Measurements from ENCODE around the gene KIAA1755.

KIAA1755 gene

DNA sequence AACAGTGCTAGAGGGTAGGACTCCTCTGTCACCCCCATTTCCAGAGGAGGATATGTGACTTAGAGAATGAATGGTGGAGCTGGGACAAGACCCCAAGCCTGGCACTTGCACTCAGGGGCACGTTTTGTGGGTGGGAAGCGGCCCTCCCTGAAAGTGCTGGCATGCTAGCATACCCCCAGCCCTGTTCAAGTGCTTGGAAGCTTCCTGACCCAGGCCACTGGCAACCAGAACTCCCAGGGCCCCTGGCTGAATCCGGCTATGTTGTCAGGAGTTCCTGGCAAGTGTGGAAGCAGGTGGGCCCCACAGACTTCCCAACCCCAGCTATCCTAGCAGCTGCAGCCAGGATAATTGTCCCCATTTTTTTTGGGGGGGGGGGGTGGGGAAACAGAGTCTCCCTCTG lies 59.9 kb downstream of the KIAA1755 start:
- no peak for DNase-seq

DNA sequence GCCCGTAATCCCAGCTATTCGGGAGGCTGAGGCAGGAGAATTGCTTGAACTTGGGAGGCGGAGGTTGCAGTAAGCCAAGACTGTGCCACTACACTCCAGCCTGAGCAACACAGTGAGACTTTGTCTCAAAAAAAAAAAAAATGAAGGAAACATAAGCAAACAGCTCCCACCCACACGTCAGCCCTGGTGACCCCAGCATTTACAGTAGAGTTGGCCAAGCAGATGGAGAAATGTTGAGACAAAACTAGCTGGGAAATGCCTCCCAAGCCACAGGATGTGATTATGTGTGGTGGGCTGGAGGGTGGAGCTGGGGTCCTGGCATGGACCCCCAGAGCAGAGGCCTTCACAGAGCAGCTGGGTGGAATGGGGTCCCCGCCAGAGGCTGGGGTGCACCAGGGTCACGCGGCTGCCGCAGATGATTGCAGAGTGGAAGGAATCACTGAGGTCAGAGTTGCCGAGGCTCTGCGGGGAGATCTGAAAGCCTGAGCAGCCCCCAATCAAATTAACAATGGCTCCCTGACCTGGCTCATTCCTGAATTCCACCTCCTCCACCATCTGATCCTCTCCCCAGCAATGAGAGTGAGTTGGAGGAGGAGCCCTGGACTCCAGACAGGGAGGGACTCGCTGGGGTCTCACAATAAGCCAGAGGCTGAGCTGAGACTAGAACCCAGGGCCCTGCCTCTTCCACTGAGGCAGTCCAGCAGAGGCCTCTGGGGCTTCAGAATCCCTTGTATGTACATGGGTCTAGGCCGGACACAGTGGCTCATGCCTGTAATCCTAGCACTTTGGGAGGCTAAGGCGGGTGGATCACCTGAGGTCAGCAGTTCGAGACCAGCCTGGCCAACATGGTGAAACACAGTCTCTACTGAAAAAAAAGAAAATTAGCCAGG lies 60.8 kb downstream of the KIAA1755 start:
- DNase-seq, result no peak

DNA sequence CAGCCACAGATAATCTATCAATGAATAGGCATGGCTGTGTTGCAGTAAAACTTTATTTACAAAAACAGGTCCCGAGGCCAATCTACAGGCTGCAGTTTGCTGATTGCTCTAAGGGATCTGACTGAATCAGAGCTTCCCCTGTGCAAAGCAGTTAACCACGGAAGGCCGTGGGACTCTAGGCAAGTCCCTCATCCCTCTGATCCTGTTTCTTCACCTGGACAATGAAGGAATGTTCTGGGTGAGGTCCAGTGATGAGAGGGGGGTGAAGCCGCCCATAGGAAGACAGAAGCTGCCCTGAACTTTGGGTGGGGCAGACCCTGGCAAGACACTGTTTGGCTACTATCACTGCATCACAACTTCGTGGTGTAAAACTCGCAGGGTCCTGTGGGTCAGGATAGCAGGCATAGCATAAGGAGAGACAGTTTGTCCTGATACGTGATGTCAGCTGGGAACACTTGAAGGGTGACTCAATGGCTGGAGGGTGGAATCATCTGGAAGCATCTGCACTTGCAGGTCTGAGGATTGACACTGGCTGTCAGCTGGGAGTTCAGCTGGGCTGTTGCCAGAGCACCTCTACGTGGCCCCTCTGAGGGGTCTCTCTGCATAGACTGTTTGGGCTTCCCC lies 62.2 kb downstream of the KIAA1755 start:
- DNase-seq, result no peak

DNA sequence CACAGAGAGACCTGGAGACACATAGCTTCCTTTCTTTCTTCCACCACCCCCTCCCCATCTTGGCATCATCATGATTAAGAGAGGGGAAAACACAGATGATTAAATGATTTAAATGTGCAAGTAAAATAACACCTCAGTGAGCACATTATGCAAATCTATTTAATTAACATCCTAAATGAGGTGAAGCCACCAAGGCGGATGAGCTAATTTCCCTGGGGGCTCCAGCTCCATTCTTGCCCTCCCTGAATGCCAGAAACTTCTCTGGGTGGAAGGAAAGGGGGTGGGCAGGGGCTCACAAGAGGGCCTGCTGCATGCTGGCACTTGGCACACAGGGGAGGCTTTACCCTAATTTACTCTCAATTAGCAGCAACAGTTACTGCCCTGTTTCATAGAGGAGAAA lies 62.9 kb downstream of the KIAA1755 start:
- no peak for DNase-seq

DNA sequence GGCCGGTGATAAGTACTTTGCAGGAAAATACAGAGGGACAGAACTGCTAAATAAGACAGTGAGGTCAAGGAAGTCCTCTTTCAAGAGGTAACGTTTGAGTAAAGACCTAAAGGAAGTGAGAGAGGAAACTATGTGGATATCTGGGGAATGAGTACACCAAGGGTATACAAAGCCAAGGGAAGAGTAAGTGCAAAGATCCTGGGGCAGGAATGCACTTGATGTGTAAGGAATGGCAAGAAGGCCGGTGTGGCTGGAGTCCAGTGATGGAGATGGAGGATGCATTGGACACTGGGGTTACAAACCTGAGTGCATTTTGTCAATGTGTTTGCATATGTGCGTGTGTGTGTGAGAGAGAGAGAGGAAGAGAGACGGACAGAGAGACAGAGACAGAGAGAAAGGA lies 63.3 kb downstream of the KIAA1755 start:
- DNase-seq, result no peak

DNA sequence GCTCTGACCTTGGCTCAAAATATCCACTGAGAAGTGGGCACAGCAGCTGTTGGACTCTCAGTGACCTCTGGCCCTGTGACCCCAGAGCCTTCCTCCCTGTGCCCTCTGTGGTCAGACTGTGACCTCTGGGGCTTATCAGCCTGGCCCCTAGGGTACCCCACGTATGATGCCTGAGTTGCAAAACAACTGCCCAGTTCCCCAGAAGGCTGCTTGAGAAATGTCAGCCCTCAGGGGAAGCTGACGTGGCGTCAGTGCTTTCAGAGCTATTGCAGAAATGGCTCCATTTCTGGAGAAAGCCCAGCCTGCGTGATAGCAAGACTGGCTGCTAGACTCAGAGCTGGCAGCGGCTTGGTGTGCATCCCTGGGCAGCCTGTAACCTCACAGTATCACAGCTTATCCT lies 63.9 kb downstream of the KIAA1755 start:
- no peak for DNase-seq

DNA sequence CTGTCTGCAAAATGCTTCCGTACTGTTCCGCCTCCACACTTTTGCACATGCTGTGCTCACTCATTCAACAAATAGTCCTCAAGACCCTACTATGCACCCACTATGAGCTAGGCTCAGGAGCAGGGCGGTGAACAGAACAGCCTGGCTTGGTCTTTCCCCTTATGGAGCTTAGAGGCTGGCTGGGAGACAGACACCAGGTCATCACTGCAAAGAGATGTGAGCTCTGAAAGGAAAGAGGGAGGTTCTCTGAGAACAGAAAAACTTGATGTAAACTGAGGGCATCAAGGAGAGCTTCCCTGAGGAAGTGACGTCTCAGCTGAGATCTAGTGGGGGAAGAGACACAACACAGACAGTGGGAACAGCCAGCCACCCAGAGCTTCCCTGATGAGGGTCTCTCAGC lies 64.5 kb downstream of the KIAA1755 start:
- DNase-seq, result no peak

DNA sequence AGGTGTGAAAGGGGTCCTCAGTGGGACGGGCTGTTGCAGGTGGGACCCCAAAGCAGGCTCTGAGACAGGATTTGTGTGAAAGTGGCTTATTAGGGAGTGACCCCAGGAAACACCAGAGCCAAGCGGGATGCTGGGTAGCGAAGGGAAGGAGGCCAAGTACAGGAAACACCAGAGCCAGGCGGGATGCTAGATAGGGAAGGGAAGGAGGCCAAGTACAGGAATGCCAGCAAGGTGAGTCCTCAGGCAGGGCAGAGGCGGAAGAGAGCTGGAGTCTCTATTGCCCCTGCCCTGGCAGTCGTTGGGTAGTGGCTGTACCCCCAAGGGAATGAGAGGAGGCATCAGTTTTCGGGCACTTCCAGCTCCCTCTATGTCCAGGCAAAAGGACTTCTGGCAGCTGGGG lies 65.0 kb downstream of the KIAA1755 start:
- no peak for DNase-seq

DNA sequence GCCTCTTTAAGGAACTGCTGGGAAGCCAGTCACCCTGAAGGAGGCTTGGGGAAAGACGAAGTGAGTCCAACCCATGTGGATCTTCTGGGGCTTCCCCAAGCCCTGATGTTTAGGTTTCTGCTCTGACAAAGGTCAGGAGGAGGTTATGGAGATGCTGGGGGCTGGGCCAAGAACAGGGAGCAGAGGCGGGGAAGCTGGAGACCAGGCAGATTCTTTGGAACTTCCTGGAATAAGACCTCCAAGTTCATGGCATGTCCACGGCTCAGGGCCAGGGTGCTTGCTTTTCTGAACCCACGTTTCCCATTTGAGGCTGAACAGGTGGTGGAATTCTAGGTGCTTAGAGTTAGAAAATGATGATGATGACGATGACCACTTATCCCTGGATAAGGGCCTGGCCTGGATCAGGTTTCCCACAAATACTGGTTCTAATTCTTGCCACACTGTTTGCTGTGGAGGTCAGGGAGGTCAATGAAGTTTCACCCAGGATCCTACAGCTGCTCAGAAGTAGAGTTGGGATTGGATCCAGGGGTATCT lies 65.5 kb downstream of the KIAA1755 start:
- DNase-seq, result no peak

DNA sequence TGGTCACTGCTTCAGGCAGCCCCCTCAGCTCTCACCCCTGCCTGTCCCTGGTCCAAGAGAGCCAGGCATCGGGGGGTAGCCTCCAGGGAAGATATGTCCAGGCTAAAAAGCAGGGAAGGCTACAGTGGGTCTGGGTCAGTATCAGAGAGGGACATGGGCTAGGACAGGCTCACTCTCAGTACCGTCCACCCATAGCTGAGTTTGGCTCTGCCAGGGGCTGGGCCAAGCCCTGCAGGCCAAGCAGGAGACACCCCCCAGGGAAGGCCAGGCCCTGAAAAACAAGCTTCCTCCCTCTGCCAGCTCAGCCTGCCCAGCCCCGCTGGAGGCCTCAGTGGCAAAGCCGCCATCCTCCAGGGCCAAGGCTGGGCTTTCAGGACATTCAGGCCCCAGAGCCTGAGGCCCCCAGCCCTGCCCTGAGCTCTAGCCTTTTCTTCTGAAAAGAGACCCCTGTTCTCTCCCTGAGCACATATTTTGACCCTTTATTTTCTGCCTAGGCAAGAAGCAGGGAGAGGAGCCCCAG lies 66.9 kb downstream of the KIAA1755 start:
- no peak for DNase-seq

DNA sequence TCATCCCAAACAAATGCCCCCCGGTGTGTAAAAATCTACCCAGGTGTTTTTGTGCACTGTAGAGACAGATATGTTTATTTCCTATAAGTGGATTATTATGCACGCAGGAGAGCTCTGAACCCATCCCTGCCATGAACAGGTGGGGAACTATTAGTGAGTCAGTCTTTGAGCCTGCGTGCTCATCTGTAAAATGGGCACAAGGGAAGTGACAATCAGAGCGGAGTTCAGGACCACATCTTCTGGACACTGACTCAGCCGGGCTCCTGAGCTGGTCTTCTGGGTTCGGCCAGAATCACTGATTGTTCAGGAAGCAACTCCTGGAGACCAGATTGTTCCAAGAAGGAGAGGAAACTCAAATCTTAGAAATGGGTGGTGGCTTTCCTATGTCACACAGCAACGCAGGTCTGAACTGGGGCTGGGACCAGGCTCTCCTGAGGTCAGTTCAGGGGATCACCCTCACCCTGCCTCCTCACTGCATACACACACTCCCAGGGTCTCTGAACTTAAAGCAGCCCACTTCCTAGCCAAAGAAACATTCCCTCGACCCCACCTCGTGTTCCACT lies 68.1 kb downstream of the KIAA1755 start:
- DNase-seq, result no peak

DNA sequence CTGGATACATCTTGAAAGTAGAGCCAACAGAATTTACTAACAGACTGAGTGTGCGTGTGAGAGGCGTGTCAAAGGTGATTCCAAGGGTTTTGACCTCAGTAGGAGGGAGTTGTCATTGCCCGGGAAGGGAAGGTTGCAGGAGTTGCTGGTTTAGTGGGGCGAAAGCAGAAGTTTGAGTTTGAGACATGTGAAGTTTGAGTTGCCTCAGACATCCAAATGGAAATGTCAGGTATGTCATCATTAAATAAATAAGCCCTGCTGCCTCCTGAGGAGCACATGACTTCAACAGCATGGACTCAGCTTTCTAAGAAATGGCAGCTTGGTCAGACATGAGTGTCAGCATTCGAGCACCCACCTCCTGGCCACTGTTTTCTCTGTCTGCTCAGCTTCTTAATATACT lies 68.9 kb downstream of the KIAA1755 start:
- no peak for DNase-seq

DNA sequence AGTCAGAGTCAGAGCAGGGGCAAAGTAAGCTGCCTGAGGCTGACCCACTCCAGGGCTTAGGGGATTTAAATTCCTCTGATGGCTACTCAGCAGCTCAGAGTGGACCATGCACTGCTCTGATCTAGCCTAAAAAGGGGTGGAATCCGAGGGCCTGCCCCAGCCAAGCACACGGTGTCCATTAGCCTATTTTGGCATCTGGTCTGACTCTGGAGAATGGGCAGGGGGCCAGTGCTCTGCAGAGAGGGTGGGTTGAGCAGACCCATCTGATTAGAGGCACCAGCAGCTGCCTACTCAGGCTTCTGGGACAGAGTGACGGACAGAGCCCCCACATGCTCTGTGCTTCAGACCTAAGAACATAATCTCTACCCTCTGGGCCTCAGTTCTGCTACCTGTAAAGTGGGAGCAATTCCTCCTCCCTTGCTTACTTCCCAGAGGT lies 69.6 kb downstream of the KIAA1755 start:
- DNase-seq, result no peak

DNA sequence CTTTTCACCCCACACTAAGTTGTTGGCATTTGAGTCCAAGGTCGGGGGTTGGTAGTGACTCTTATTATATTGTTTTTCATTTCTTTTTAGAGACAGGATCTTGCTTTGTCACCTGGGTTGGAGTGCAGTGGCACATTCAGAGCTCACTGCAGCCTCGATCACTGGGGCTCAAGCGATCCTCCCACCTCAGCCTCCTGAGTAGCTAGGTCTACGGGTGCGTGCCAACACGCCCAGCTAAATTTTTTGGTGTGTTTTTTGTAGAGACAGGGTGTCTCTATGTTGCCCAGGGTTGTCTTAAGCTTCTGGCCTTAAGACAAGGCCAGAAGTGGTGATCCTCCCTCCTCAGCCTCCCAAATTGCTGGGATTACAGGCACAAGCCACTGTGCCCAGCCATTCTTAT lies 70.4 kb downstream of the KIAA1755 start:
- DNase-seq, result no peak

DNA sequence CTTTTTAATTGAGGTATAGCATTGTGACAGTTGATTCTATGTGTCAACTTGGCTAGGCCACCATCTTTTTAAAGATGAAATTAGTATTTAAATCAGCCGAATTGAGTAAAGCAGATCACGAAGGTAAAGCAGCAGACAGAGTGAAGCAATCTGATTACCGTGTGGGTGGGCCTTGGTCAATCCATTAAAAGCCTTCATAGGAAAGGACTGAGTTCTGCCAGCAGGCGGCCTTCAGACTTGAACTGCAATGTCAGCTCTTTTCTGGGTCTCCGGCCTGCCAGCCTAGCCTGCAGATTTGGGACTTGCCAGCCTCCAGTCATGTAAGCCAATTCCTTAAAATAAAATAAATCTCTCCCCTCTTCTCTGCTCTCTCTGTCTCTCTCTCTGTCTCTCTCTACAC lies 73.0 kb downstream of the KIAA1755 start:
- no peak for DNase-seq

DNA sequence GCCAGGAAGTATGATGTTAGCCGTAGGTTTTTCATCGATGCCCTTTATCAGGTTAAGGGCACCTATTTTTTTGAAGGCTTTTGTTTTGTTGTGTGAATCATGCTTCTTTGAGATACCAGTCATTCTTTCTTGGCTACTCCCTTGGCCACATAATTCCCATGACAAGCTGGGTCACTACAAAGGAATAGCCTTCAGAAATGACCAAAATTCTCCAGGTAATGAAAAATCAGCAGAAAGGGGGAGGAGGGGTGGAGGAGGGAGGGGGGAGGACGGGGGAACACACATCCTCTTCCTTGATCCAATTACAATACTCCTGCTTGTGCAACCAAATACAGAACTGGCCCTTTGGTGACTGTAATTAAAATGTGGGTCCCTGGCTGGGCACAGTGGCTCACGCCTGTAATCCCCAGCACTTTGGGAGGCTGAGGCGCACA lies 73.7 kb downstream of the KIAA1755 start:
- no peak for DNase-seq

DNA sequence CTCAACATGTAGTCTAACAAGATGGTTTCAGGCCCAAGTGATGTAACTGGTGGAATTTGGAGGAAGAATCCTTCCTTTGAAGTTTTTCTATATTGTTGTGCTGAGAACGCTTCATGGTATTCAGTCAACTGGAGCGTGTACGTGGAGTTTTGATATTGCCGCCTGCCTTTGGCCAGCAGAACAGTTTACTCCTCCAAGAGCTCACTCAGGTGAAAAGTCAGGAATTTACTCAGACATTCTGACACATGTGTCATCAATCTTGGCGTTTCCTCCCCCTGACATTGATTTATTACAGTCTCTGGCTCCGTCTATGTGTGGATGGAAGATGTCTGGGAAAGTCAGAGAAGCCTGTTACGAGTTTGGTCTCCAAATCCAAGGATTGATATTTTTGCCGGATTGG lies 76.4 kb downstream of the KIAA1755 start:
- no peak for DNase-seq

DNA sequence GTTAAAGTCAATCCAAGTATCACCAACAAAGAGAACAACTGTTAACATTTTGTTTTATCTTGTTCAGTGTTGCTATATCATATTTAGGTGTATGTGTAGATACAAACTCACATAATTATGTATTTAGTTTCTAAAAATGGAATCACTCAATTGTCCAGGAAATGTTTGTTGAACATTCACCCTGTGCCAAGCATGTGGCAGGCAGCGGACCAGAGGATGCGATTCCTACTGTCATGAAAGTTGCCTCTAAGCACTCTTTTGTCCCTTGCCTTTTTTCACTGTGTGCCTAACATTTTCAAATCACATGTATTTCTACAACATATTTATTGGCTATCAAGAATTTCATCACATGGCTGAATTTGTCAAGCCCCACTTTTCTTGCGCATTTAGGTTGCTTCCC lies 78.6 kb downstream of the KIAA1755 start:
- no peak for DNase-seq

DNA sequence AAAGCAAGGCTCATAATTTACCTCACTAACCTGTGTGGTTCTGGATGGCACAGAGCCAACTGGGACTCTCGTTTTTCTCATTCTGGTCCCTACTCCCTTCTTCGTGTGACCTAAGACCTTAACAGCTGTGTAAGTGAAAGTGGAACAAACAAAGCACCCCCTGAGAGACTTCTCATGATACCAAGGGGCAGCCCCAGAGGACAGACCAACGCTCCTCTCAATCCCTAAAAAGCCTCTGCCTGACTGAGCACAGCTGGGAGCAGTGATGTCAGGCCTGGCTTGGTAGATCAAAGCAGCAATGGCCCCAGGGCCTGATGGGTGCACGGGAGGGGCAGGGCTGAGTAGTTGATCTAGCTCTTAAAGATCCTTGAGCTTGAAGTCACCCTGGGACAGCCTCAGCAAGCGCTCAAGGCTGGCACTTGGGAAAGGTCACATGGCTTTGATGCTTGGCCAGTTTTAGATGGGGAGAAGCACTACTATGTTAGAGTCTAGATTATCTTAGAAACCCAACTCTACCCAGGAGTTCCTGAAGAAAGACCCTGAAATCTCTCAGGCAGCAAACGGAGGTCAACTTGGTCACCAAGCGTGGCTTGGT lies 79.2 kb downstream of the KIAA1755 start:
- DNase-seq, result no peak

DNA sequence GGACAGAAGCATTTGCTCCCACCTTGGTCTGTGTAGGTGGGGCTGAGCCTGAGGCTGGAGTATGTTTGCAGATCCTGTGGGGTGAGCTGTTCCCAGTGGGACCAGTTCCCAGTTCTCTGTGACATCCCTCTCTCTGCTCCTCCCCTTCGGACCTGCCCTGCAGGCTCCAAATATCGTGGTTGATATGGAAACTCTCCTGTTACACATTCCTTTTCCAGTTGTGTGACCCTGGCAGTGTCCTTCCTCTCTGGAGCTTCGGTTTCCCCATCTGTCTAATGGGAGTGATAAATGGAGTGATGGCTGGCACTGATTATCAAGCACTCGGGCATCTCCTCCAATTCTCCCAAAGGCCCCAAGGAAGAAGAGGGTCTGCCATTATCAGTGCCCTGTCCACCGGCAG lies 79.8 kb downstream of the KIAA1755 start:
- DNase-seq, result no peak

DNA sequence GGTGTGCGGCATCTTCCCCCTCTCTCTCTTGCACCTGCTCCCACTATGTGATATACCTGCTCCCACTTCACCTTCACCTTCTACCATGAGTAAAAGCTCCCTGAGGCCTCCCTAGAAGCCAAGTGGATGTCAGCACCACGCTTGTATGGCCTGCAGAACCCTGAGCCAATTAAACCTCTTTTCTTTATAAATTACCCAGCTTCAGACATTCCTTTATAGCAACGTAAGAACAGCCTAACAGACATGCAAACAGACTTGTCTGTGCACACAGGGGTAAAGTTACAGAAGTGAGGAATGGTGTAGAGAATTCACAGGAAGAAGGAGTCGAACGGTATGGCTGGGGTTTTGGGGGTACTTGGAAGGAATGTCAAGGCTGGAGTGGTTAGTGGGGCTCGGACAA lies 80.7 kb downstream of the KIAA1755 start:
- DNase-seq, result no peak

DNA sequence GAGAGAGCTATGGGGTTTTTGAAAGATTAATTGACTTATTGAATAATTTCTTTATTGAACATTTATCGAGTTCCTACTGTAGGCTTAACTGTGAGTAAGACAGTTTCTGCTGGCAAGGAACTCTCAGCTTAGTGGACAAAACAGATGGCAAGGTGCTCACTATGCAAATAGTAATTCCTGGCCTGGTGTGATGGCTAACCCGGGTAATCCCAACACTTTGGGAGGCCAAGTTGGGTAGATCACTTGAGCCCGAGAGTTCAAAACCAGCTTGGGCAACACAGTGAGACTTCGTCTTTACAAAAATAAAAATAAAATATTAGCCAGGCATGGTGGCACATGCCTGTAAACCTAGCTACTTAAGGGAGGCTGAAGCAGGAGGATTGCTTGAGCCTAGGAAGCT lies 82.0 kb downstream of the KIAA1755 start:
- no peak for DNase-seq

DNA sequence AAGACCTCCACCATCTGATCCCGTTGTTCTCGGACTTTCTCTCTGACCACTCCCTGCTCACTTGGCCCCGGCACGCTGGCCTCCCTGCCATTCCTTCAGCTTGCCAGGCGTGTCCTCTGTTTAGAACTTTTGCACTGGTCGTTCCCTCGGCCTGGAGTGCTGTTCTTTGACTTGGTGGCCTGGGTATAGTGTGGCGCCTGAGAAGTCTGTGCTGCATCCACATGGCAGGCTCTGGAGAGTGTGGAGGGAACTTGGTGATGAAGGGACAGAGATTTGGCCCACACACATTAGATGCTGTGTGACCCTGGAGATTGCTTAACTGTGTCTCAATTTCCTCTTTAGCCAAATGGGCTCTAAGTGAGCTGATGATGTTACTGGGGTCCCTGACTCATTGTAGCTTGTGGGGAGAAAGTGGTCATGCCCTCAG lies 82.5 kb downstream of the KIAA1755 start:
- DNase-seq, result no peak
